ENCODE results near the gene NAGA.

- TF ChIP-seq CTCF (IDR thresholded peaks at IDR 0.05) (no peak), POLR2A (IDR thresholded peaks at IDR 0.05) (no peak)
Observed at GRCh38 chr22:42061041-42061440, 9.6 kb downstream of the NAGA start.
